ENCODE data around the gene RAB26.

The RAB26 gene

DNA sequence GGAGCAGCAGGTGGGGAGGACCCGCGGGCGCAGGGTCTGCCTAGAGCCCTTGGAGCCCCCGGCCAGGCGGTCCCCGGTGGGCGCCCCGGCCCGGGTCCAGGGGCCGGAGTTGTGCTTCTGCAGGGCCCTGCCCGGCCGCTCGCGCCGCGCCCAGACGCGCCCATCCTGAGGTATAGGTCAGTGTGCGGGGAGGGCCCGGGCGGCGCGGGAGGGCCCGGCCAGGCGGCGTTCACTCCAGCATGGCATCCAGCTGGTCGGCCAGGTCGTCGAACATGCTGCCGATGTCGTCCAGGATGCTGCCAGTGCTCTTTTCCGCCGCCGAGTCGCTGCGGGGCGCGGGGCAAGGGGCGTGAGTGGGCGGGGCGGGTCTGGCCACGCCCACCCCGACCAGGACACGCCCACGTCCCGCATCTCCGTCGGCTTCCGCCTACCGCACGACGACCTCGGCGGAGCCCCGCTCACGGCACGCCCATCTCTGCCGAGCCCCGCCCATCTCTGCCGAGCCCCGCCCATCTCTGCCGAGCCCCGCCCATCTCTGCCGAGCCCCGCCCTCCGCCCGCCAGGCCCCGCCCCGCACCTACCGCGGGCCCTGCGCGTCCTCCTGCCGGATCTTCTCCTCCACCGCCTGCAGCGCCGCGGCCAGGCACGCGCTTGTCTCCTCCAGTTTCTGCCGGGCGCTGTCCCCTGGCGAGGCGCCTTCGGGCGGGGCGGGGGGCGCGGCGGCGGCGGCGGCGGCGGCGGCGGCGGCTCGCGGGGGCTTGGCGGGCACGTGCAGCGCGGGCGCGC, 30.1 kb downstream of the RAB26 start:
- no peak overlapping the region for H3K4me3 ChIP-seq (ENCODE audit: low read depth, low read length)

DNA sequence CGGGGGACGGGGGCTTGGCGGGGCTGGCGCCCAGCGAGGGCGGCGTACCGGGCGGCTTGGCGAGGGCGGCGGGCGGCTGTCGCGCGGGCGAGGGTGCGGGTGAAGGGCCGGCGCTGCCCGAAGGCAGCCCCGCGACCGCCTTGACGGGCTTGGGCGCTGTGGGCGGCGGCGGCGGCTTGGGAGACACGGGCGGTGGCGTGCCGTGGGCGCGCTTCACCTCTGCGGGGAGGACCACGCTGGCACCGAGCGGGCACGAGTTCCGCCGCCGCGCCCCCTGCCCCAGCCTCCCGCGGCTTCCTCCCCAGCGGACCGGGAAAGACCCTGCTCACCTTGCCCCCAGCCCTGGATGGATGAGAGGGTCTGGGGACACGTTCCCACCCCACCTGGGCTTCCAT, 30.7 kb downstream of the RAB26 start:
- H3K4me3 ChIP-seq (ENCODE audit: low read depth, low read length) = no peak overlapping the region

DNA sequence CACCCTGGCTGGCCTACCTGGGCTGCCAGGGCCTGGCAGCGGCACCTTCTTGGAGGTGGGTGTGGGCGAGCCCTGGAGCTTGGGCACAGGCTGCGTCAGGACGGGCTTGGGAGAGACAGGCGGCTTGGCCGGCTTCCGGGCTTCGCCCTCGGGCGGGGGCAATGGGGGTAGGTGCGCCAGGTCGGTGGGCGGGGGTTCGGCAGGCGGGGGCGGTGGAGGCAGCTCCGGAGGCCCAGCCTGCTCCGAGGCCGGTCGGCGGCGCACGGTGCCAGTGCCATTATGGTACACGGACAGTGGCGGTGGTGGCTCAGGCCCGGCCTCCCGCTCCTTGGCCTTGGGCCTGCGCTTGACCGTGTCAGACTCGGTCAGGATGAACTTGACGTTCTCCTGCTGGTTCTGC, 31.2 kb downstream of the RAB26 start:
- no peak overlapping the region for H3K4me3 ChIP-seq (ENCODE audit: low read depth, low read length)

DNA sequence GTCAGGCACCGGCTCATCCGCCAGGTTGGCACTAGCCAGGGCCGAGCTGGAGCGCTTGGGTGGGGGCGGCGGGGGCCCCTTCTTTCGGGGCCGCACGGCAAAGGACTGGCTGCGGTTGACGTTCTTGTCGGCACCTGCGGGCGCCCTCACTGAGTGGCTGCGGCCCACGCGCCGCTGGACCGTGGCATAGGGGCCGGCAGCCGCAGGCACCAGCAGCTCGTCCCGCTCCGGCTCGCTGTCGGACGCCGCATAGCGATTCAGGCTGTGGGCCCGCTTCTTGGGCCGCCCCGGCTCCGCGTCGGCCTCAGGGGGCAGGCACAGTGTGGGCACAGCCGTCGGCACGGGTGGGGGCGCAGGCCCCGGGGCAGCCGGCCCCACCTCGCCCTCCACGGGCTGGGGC, 32.0 kb downstream of the RAB26 start:
- no peak overlapping the region for H3K4me3 ChIP-seq (ENCODE audit: low read depth, low read length)

DNA sequence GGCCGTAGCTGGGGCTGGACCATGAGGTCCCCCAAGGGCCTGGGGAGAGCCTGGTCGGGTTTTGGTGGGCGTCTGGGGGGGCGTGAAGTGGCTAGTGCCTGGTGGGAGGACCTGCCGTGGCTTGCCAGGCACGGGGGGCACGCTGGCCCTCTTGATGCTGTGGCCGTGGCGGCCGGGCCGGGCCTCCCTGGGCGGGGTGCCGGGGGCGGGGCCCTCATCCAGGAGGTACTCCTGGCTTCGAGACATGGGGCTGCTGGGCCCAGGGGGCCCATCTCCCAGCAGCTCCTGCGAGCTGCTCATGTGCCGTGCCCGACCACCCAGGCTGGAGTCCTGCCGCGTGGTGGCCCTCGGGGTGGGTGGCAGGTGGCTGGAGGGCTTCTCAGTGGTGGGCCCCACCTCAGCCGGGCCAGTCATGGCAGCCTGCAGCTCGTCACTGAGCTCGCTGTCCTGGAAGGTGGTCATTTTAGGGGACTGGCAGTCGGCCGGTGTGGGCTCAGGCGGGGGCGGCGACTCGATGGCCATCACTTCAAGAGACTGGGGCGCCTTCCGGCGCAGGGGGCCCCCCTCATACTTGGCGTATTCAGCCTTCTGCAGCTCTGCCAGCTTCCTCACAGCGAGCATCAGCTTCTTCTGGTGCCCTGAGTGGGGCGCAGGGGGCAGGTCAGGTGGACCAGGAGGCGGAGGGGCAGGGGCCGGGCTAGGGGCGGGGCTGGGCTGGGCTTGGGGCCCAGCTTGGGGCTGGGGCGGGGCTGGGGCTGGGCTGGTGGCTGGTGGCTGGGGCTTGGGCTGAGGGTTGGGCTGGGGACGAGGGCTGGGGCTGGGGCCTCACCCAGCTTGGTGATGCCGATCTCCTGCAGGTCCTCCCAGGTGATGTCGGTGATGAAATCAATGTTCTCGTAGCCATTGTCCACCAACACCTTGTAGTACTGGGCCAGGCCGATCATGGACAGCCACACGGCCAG, 32.8 kb downstream of the RAB26 start:
- no peak overlapping the region for H3K4me3 ChIP-seq (ENCODE audit: low read depth, low read length)

DNA sequence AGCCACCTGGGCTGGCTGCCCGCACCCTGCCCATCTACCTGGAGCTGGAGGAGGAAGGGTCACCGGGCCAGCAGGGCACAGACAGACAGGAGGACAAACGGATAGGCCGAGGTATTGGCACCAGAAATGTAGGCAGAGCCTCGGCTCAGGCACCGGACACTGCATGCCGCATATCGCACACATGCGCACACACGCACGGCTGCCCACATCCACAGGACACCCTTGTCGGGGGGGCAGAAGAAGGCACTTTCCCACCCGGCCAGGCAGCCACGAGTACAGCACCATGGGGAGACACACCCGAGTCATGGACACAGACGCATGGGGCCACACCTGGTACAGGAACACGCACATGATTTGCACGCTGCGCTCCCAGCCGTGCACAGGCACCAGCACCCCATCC, 33.5 kb downstream of the RAB26 start:
- no peak overlapping the region for H3K4me3 ChIP-seq (ENCODE audit: low read depth, low read length)

DNA sequence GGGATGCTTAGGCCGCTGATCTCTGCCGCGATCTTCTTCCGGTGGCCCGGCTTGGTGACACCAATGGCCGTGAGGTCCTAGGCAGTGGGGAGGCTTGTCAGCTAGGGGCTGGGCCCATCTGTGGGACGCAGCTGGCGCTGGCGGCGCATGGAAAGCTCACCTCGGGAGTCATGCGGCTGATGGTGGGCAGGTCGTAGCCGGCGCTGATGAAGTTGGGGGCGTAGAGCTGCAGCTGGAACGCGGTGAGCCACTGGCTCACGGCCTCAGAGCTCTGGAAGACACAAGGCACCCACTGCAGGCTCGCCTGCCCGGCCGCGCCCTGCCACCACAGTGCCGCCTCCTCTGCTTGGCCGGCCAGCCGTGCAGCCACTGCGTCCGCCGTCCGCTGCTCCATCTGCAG, 35.2 kb downstream of the RAB26 start:
- H3K4me3 ChIP-seq (ENCODE audit: low read depth, low read length) = no peak overlapping the region

DNA sequence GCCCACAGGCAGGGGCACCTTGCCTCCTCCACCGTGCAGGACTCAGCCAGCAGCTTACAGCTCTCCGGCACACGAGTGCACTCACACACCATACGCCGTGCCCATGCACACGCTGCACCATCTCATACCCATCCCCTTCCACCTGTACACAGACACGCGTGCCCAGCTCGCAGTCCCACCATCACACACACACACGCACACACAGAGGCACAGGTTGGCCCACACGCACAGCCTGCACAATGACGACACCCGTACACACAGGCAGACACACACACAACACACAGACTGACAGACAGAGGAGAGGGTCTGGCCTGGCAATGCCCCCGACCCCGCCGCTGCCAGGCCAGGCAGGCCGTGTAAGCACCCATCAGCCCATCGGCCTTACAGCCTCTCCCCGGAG, 35.9 kb downstream of the RAB26 start:
- H3K4me3 ChIP-seq (ENCODE audit: low read depth, low read length) = no peak overlapping the region

DNA sequence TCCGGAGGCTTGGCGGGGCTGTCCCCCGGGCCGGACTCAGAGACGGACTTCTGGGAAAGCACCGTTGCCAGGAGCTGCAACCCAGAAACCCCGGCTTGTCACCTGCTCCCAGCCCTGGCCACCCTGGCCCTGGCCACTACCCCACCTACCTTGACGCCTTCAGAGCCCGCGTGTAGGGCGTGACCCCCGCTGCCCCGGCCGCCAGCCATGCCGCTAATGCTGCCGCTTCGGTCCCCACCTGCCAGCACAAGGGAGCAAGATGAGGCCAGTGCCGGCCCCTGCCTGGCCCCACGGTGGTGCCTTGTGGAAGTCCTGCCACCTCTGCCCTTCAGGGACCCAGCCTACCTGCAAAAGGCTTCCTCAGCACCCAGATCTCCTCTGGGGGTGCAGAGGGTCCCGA, 36.5 kb downstream of the RAB26 start:
- no peak overlapping the region for H3K4me3 ChIP-seq (ENCODE audit: low read depth, low read length)

DNA sequence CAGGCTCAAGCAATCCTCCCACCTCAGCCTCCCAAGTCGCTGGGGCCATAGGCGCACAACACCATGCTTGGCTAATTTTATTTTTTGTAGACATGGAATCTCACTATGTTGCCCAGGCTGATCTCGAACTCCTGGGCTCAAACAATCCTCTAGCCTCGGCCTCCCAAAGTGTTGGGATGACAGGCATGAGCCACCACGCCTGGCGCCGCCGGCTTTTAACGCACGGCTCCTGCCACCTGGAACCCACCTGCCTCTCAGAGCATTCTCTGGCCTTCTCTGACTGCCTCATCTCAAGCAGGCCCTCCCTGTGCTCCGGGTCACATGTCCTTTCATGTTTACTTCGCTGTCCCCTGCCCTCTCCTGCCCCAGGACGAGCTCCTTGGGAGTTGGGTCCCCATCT, 37.6 kb downstream of the RAB26 start:
- no peak overlapping the region for H3K4me3 ChIP-seq (ENCODE audit: low read depth, low read length)

DNA sequence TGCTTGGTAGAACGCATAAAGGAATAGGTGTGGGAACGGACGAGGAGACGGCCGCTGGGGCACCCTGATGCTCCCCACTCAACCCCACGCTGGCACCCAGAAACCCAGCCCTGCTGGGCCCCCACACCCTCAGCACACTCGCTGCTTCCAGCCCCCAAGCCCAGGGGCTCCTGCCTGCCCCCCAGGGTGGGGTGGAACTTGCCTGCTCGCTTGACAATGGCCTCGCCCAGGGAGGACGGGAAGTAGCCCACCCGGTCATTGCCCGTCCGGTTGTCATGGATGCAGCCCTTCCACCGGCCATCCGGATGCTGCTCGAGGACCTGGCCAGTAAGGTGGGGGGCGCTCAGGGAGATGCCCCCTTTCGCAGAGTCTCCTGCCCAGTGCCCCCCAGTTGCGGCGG, 38.1 kb downstream of the RAB26 start:
- H3K4me3 ChIP-seq (ENCODE audit: low read depth, low read length) = no peak overlapping the region

DNA sequence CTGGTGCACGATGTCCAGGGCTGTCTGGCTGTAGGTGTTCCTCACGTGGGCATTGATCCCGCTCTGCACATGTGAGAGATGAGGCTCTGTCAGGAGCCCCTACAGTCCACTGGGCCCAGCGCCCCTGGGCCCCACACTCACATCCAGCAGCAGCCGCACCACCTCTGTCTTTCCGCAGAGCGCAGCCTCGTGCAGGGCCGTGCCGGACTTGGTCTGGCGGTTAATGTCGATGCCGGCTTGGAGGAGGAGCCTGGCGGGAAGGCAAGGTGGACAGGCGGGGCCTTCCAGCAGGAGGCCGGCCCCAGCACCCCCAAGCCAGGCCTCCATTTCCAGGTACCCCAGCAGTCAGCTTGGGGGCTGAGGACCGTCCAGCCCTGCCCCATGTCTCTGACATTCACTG, 38.8 kb downstream of the RAB26 start:
- H3K4me3 ChIP-seq (ENCODE audit: low read depth, low read length) = no peak overlapping the region

DNA sequence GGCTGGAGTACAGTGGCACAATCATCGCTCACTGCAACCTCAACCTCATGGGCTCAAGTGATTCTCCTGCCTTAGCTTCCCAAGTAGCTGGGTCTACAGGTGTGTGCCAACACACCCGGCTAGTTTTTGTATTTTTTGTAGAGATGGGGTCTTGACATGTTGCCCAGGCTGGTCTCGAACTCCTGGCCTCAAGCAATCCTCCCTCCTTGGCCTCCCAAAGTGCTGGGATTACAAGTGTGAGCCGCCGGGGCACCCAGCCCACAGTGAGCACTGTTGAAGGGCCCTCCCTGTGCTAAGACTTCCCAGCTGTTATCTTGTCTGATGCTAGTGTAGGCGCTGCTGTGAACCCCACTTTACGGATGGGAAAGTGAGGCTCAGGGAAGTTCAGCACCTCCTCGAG, 40.0 kb downstream of the RAB26 start:
- H3K4me3 ChIP-seq (ENCODE audit: low read depth, low read length) = no peak overlapping the region

DNA sequence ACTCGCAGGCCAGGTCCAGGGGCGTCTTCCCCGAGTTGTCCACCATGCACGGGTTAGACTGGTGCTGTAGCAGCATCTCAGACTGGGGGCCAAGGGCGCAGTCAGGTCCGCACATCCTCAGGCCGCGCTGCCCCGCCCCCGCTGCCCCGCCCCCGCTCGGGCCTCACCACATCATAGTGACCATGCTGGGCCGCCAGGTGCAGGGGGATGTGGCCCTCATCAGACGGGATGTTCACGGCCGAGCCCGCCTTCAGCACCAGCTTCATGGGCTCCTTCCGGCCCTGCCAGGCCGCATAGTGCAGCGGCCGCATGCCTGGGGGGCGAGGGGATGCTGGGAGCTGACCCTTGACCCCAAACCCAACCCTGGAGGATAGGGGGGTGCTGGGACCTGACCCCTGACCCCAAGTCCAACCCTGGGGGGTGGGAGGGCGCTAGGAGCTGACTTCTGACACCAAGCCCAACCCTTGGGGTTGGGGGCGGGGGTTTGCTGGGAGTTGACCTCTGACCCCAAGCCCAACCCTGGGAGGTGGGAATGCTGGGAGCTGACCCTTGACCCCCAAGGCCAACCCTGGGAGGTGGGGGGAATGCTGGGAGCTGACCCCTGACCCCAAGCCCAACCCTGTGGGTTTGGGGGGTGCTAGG, 40.9 kb downstream of the RAB26 start:
- no peak overlapping the region for H3K4me3 ChIP-seq (ENCODE audit: low read depth, low read length)

DNA sequence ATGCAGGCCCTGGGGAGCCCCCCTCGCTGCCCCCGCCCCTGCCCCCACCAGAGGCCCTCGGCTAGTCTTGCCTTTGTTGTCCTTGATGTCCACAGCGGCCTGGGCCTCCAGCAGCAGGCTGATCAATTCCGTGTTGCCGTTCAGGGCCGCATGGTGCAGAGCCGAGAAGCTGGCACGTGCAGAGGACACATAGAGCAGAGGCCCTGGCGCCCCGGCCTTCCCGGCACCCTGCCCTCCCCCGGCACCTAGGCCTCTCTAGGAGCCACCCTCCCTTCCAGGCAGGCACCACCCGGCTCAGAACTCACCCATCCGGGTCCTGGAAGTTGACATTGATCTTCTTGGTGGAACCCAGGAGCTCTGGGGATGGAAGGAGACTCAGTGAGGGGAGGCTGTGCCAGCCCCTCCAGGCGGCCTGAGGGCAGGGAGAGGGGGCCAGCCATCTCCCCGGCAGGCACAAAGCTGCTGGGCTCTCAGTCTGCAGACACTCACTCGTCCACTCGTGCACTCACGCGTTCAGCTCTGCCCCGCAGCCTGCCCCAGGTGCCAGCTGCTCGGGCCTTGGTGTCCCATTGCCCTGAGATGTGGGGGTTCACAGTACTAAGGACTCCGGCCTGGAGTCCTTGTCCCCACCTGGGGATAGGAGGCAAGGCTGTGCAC, 41.7 kb downstream of the RAB26 start:
- H3K4me3 ChIP-seq (ENCODE audit: low read depth, low read length) = no peak overlapping the region

DNA sequence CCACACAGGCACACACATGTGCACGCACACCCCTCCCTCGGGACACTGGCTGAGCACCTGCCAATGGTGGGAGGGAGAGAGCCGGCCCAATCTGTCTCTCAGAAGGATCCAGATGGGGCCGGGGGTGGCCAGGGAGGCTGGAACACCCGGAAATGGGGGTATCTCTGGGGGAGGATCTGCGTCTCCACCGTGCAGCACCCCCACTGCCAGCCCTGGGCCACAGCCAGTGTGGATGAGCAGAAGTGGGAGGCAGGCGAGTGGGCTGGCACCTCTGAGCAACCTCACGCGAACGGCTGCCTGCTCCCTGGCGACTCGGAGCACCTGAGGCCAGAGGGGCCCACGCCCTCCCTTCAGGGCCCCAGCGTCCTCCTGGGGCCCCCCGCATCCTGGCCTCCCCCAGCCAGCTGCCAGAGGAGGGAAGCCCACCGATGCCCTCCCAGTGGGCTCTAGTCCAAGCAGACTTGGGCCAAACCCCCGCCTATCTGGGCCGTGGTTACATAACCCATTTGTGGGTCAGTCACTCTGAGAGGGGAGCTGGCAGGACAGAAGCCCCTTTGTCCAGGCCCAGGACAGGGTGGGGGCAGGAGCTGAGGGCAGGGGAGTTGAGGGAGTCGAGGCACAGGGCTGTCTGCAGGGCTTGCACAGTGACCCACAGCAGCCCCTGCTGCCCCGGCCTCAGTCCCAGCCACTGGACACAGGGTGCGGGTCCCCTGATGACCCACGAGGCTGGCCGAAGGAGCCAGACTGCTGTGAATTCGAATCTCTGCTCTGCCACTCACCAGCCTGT, 42.4 kb downstream of the RAB26 start:
- H3K4me3 ChIP-seq (ENCODE audit: low read depth, low read length) = no peak overlapping the region

DNA sequence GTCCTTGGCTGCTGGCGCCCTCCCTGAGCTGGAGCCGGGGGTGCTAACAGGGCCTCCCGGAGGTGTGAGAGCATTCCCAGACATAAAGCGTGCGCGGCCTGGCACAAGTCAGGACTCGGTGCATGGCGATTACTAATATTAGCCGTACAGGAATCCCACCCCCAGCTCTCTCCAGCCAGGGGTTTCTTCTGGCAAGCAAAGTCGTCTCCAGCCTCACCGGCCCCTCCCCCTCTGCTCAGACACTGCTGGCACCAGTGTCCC, 43.0 kb downstream of the RAB26 start:
- H3K4me3 ChIP-seq (ENCODE audit: low read depth, low read length) = no peak overlapping the region

DNA sequence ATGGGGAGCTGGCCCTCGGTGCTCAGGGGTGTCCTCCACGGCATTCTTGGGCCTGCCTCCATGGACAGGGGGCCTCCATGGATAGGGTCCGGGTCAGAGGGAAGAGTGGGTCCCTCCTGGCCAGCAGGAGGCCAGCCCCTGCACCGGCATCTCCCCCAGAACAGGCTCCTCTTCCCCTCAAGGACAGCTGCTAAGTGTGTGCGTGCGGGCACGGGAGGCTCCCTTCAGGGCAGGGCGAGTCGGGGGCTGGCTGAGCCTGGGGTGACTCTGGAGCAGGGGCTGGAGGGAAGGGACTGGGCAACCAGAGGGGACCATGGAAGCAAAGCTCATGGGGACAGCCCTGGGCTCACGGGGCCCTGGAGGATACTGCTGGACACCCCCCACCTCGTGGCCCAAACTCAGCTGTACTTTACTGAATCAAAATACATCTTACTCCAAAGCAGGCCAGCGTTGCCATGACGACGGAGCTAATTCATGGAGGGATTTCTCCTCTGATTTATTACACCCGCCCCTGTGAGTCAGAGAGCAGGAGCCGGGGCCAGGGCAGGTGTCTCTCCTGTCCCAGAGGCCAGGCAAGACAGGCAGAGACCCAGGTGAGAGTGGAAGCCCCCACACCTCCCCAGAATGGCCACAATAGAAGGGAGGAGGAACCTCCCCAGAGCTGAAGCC, 45.9 kb downstream of the RAB26 start:
- H3K4me3 ChIP-seq (ENCODE audit: low read depth, low read length) = no peak overlapping the region

DNA sequence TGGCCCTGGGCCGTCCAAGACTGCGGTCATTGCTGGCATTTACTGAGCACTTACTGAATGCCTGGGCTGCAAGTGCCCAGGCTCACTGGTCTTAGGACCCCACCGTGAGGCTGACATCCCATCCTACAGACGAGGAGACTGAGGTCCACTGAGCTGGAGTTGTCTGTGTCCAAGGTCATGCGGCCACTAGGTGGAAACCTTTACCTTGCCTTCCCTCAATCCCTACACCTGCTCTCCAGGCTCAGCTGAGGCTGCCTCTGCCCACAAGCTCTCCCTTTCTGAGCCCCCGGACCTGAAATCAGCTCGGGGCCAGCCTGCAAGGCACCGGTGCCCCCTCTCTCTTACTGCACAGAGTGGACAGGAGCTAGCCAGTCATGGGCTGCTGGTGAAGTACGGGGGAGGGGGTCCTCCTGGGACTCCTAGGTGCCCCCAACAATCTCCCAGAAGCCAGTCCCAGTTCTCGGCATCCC, 46.5 kb downstream of the RAB26 start:
- H3K4me3 ChIP-seq (ENCODE audit: low read depth, low read length) = no peak overlapping the region
